NB4 (cell line): ENCODE measurements around the gene LRBA.

Source experiments
- CTCF ChIP-seq: IDR thresholded peaks from one replicate; pipeline ENCODE4 v1.5.1; 2012; ENCODE audit warnings: low read depth, low read length
- MAX ChIP-seq: IDR thresholded peaks from 2 replicates; pipeline ENCODE4 v1.6.1; 2011; ENCODE audit warnings: low read depth, low read length
- MYC ChIP-seq: IDR thresholded peaks from 2 replicates; pipeline ENCODE4 v1.6.1; 2011; ENCODE audit warnings: low read depth, low read length
- POLR2A ChIP-seq: IDR thresholded peaks from 2 replicates; pipeline ENCODE4 v1.6.1; 2011; ENCODE audit warnings: mild to moderate bottlenecking; ENCODE audit not compliant: insufficient read length; ENCODE audit errors: extremely low read depth

GRCh38 chr4:150431221-150431620 is 583.9 kb downstream of the LRBA start:
- TF ChIP-seq CTCF (no peak), POLR2A (no peak), MAX (no peak), MYC (no peak)
